Measurements from ENCODE around the gene BMAL1. TPM values are rescaled to one million over a fixed set of nuclear protein-coding genes. Genes with fewer than 3 reads are reported as not detected.

Gene BMAL1
- total and polyA plus RNA-seq, 2 of the 4 experiments (the other 2 are of a cell fraction) = 8.8 to 9.9 TPM

- Histone ChIP-seq H4K91ac (ENCODE audit: insufficient read depth, low read depth, low read length) (no peak overlapping the region), H3K4me3 (ENCODE audit: insufficient read depth, low read depth, low read length) (no peak overlapping the region), H2AK9ac (replicated peaks; ENCODE audit: low read depth, low read length, poor library complexity) (no peak overlapping the region), H3K4ac (ENCODE audit: low read depth, low read length) (no peak overlapping the region), H2BK15ac (ENCODE audit: low read depth, low read length) (no peak overlapping the region), H3K79me1 (ENCODE audit: low read depth in 1 of 2, low read length in 2 of 2) (peaks cover 4 to 31% of the 10 kb centered on the region in 2 experiments; a peak in 3 of 4 replicates), H3K56ac (ENCODE audit: extremely low read depth, insufficient read depth, low read length) (no peak overlapping the region), H3K4me2 (ENCODE audit: low read depth, low read length) (no peak overlapping the region), H2AK5ac (ENCODE audit: low read depth, low read length) (no peak overlapping the region), H3K36me3 (ENCODE audit: control insufficient read depth, insufficient read depth, low read length) (no peaks in the 10 kb centered on the region), H3K23ac (ENCODE audit: low read depth, low read length) (no peak overlapping the region), H3K18ac (ENCODE audit: low read depth, low read length) (no peak overlapping the region), H2BK20ac (ENCODE audit: low read depth, low read length) (no peak overlapping the region), H3K27ac (ENCODE audit: insufficient read depth, low read length) (no peak overlapping the region), H2BK120ac (ENCODE audit: low read depth, low read length) (no peak overlapping the region), H3K9me3 (ENCODE audit: control insufficient read depth, insufficient read depth, low read length) (no peaks in the 10 kb centered on the region), H4K8ac (ENCODE audit: low read depth in 2 of 2, low read length in 2 of 2) (no peak overlapping the region), H3K9me1 (ENCODE audit: insufficient read depth, low read length) (peaks cover 10% of the 10 kb centered on the region), H3K9ac (ENCODE audit: low read depth, low read length) (no peak overlapping the region), H3K4me1 (ENCODE audit: control insufficient read depth, insufficient read depth, low read length) (peaks cover 2% of the 10 kb centered on the region; the same call in 1 of the 2 replicates), H4K5ac (ENCODE audit: low read depth, low read length) (no peak overlapping the region), H4K20me1 (ENCODE audit: insufficient read depth, low read length) (no peaks in the 10 kb centered on the region; the same call in 1 of the 2 replicates), H2BK5ac (ENCODE audit: low read depth, low read length, poor library complexity, severe bottlenecking) (no peak overlapping the region), H3K14ac (replicated peaks; ENCODE audit: low read depth, low read length) (no peak overlapping the region), H2AFZ (replicated peaks; ENCODE audit: low read length, poor library complexity) (no peak overlapping the region), H3K27me3 (ENCODE audit: control insufficient read depth, insufficient read depth, low read length) (no peaks in the 10 kb centered on the region)
- BruUV-seq (replicated peaks) = no TSS peak
- dilution Hi-C loops (cut with HindIII; ENCODE audit: low sequenced_read_pairs, unreplicated experiment) = no loop called here
- DNase-seq (no peak), ATAC-seq (ENCODE audit: low read depth) (no peak)
- in situ Hi-C loops (cut with MboI; ENCODE audit: low sequenced_read_pairs) = loop anchor here (25.0 kb wide), 1 partner anchor 1036 kb away; no protein-coding TSS in a partner anchor
- POLR2A ChIA-PET (ENCODE audit: unreplicated experiment) = no interaction called here
- TF ChIP-seq ELK1 (IDR thresholded peaks at IDR 0.05; ENCODE audit: borderline replicate concordance, low read depth, low read length) (no peak), POLR2A (IDR thresholded peaks at IDR 0.05; ENCODE audit: low read depth, low read length) (no peak), NFE2L2 (IDR thresholded peaks at IDR 0.05; ENCODE audit: low read depth, low read length) (no peak), RFX5 (IDR thresholded peaks at IDR 0.05; ENCODE audit: low read depth, low read length) (no peak)
- TF ChIP-seq, protein P1, sequence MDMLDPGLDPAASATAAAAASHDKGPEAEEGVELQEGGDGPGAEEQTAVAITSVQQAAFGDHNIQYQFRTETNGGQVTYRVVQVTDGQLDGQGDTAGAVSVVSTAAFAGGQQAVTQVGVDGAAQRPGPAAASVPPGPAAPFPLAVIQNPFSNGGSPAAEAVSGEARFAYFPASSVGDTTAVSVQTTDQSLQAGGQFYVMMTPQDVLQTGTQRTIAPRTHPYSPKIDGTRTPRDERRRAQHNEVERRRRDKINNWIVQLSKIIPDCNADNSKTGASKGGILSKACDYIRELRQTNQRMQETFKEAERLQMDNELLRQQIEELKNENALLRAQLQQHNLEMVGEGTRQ (IDR thresholded peaks at IDR 0.05; ENCODE audit: low read depth, low read length) = no peak
- 82% methylated on average over 3 of the region's 3 CpGs; no CpG with 5 or more reads in 1 of the 2 experiments for WGBS, 2 experiments (ENCODE audit: extremely low coverage in 2 of 2, insufficient read length in 1 of 2)
- intact Hi-C loops (cut with micrococcal nuclease) = no loop called here
- CTCF ChIA-PET = no interaction called here
Measured at GRCh38 chr11:13348305-13348704, 70.7 kb downstream of the BMAL1 start.

Measured in IMR-90 (cell line).